ENCODE results near the gene RSAD2.

DNA sequence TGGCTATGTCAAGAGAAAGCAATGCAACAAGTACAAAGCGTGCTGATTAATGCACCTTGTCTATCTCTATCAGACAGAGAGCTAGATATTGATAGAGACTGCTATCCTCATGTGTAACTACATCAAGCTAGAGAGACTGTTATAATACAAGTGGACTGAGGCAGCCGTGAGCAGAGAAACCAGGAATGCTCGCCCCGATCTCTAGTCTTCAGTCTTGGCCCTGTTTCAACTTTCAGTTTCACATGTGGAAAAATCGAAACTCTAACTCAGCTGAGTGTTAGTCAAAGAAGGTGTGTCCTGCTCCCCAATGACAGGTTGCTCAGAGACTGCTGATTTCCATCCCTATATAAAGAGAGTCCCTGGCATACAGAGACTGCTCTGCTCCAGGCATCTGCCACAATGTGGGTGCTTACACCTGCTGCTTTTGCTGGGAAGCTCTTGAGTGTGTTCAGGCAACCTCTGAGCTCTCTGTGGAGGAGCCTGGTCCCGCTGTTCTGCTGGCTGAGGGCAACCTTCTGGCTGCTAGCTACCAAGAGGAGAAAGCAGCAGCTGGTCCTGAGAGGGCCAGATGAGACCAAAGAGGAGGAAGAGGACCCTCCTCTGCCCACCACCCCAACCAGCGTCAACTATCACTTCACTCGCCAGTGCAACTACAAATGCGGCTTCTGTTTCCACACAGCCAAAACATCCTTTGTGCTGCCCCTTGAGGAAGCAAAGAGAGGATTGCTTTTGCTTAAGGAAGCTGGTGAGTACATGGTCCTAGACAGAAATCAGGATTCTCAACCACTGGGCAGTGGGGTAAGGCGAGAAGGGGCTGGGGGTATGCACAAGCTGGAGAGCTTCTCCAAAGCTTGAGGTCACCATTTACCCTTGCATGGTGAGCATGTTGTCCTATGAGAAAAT lies at the start of gene RSAD2:
- TF ChIP-seq, protein P1, sequence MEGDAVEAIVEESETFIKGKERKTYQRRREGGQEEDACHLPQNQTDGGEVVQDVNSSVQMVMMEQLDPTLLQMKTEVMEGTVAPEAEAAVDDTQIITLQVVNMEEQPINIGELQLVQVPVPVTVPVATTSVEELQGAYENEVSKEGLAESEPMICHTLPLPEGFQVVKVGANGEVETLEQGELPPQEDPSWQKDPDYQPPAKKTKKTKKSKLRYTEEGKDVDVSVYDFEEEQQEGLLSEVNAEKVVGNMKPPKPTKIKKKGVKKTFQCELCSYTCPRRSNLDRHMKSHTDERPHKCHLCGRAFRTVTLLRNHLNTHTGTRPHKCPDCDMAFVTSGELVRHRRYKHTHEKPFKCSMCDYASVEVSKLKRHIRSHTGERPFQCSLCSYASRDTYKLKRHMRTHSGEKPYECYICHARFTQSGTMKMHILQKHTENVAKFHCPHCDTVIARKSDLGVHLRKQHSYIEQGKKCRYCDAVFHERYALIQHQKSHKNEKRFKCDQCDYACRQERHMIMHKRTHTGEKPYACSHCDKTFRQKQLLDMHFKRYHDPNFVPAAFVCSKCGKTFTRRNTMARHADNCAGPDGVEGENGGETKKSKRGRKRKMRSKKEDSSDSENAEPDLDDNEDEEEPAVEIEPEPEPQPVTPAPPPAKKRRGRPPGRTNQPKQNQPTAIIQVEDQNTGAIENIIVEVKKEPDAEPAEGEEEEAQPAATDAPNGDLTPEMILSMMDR (conservative IDR thresholded peaks at IDR 0.05 in 1 of 2, IDR thresholded peaks at IDR 0.05 in 1 of 2; ENCODE audit: low read depth in 1 of 2, low read length in 2 of 2) = no peak
- no peak for TF ChIP-seq EZH2 (IDR thresholded peaks at IDR 0.05; ENCODE audit: low read length, missing control alignments)
